Breast epithelium (tissue), 3 donors: ENCODE results near the gene UBL7.

Experiments used
- POLR2A ChIP-seq: fragments of 450-650 bp; IDR thresholded peaks from one replicate; pipeline ENCODE4 v1.6.1; 2016; ENCODE audit warnings: antibody characterized with exemption, mild to moderate bottlenecking, moderate library complexity
- TF ChIP-seq, protein P1 (sequence below), 3 donors: fragments of 450-650 bp; IDR thresholded peaks; one replicate each; pipeline ENCODE4 v1.5.1; 2016 to 2017; ENCODE audit warnings: antibody characterized with exemption in 3 of 3, mild to moderate bottlenecking in 3 of 3, moderate library complexity in 3 of 3

DNA sequence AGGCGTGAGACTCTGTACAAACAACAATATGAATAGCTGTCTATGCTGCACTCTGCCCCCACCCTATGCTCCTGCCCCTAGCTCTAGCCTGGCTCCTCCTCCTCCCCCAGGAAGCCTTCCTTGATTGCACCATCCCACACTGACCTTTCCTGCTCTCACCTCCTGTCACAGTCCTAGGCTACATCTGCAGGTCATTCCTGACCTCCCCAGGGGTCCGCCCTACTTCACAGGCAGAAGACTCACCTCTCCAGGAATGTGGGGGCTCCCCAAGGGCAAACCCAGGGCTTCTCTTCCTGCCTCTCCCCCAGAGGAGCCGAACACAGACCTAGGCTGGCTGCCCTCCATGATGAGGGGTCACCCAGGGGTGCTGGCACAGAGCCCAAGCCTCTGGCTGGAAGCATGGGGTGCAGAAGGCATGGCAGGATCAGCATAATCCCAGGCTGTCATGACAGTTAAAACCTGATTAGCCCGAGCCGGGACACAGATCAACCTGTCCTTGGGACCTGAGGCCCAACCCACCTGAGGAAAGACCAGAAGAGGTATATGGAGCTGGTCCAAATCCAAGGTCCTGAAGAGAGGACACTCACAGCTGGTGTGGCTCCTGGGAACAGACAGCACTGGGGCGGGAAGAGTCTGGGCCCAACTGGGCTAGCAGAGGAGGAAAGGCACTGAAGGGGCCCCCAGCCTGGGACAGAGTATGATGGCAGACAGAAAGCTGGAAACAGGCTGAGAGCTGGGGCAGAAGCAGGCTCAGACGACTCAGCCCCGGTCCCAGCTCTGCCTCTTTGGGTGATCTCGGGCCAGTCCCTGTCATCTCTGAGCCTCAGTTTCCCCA lies 33.1 kb downstream of the UBL7 start:
- TF ChIP-seq, protein P1, sequence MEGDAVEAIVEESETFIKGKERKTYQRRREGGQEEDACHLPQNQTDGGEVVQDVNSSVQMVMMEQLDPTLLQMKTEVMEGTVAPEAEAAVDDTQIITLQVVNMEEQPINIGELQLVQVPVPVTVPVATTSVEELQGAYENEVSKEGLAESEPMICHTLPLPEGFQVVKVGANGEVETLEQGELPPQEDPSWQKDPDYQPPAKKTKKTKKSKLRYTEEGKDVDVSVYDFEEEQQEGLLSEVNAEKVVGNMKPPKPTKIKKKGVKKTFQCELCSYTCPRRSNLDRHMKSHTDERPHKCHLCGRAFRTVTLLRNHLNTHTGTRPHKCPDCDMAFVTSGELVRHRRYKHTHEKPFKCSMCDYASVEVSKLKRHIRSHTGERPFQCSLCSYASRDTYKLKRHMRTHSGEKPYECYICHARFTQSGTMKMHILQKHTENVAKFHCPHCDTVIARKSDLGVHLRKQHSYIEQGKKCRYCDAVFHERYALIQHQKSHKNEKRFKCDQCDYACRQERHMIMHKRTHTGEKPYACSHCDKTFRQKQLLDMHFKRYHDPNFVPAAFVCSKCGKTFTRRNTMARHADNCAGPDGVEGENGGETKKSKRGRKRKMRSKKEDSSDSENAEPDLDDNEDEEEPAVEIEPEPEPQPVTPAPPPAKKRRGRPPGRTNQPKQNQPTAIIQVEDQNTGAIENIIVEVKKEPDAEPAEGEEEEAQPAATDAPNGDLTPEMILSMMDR (IDR thresholded peaks at IDR 0.05), result no peak
- TF ChIP-seq POLR2A, result no peak
